Heart left ventricle (tissue), 16 donors: ENCODE data around the gene ZNF789. TPM values are rescaled to one million over a fixed set of nuclear protein-coding genes. Genes with fewer than 3 reads are reported as not detected.

Experiments
- ATAC-seq, 4 donors: fragments of 200-7000 bp; cut with Tn5 transposase; one replicate each; pipeline ENCODE4 v1.9.1; 2020 to 2022; ENCODE audit warnings: moderate library complexity in 4 of 4, mild to moderate bottlenecking in 3 of 4, moderate number of reproducible peaks in 1 of 4
- DNase-seq, 5 donors: peaks; one replicate each; pipeline ENCODE4 v3.0.0-alpha.2; 2020
- H3K27ac ChIP-seq, 12 donors: fragments of 200-600 bp; sonication (generic) in 4 of 12; one replicate each; pipeline versions ENCODE4 v1.5.0 to v1.8.0; 2016 to 2022; ENCODE audit warnings: mild to moderate bottlenecking in 2 of 12
- H3K27me3 ChIP-seq, 9 donors: fragments of 200-600 bp; sonication (generic) in 2 of 9; one replicate each; pipeline versions ENCODE4 v1.5.1 to v1.8.0; 2016 to 2022; ENCODE audit warnings: mild to moderate bottlenecking in 3 of 9
- H3K36me3 ChIP-seq, 9 donors: fragments of 200-600 bp; sonication (generic) in 2 of 9; one replicate each; pipeline versions ENCODE4 v1.5.0 to v1.8.0; 2018 to 2022; ENCODE audit warnings: mild to moderate bottlenecking in 2 of 9
- H3K4me1 ChIP-seq, 12 donors: fragments of 200-600 bp; sonication (generic) in 4 of 12; one replicate each; pipeline versions ENCODE4 v1.5.0 to v1.8.0; 2016 to 2022; ENCODE audit warnings: mild to moderate bottlenecking in 3 of 12
- H3K4me3 ChIP-seq, 12 donors: fragments of 200-600 bp; sonication (generic) in 4 of 12; one replicate each; pipeline versions ENCODE4 v1.5.0 to v1.8.0; 2017 to 2022; ENCODE audit warnings: mild to moderate bottlenecking in 9 of 12, moderate library complexity in 4 of 12
- H3K9me3 ChIP-seq, 12 donors: fragments of 200-600 bp; sonication (generic) in 4 of 12; one replicate each; pipeline versions ENCODE4 v1.5.0 to v1.8.0; 2016 to 2022; ENCODE audit warnings: mild to moderate bottlenecking in 1 of 12
- CTCF ChIP-seq, 12 donors: fragments of 200-600 bp; sonication (generic) in 4 of 12; IDR thresholded peaks; one replicate each; pipeline versions ENCODE4 v1.5.0 to v1.8.0; 2018 to 2022; ENCODE audit warnings: antibody characterized with exemption in 12 of 12, mild to moderate bottlenecking in 5 of 12
- POLR2A ChIP-seq, 2 donors: fragments of 450-650 bp; IDR thresholded peaks; one replicate each; pipeline ENCODE4 v1.6.1; 2017; ENCODE audit warnings: antibody characterized with exemption in 2 of 2, mild to moderate bottlenecking in 2 of 2, moderate library complexity in 2 of 2
- WGBS, 4 donors: extraction: QIAGEN DNeasy Blood & Tissue Kit in 2 of 4; methylation state at CpG; one replicate each; pipeline versions ENCODE4 v1.1.5 to v1.1.7; 2013 to 2018; 5-methylcytosine and 5-hydroxymethylcytosine counted together
- intact Hi-C, 10 donors: fragments of 100-400 bp; cut with DNase I; formaldehyde crosslinking; loops; one replicate each; pipeline versions ENCODE4 v1.11.1 to v1.14.2; 2022
- polyA plus RNA-seq, 2 donors: library from polyadenylated mRNA; stranded (reverse); fragments of 200-250 nt; gene quantifications; one replicate each; pipeline ENCODE4 v1.2.3, GENCODE V29; 2013
- total RNA-seq, 9 donors: library from RNA; depleted of rRNA in 2 of 9; stranded (reverse); fragments of >200 nt in 2 of 9; fragmentation: NEBNext Ultra II Directional in 3 of 9; extraction: Animal tissue kit (Norgen Biotek cat#: 25700) in 3 of 9; gene quantifications; one replicate each; pipeline versions ENCODE4 v1.1.0 to v1.2.4, GENCODE V29; 2016 to 2023
- donor health status: ischemic (EF 13 %, LVEDD 7.1; RV severe dilation, severe dysfunction).
- donor health status: healthy with polysubstance abuse.
- donor health status: DM: no; HTN: yes; CAD: no.
- donor health status: DM: no; HTN: no; CAD: no.
- donor health status: ischemic (EF 25% LVEDD 6.9; RV normal size, moderate dysfunction).
- donor health status: ischemic (EF 25% LVEDD 5.7; RV mildly dilated, moderate dysfunction).
- donor health status: healthy.
- donor health status: DM: yes; HTN: yes; CAD: no.
- donor health status: ischemic (EF 35%, LVEDD 5.7; RV mildly dilated, moderate dysfunction).
- donor health status: nonischemic (EF 11% LVEDD 7.7; RV severe dilation, severe dysfunction).
- donor health status: DM: yes; HTN: yes; CAD: no.
- donor health status: PGD.
- donor health status: ischemic (EF 29% LVEDD 5.4; RV normal size, mild dysfunction).
- donor health status: nonischemic (EF 23%, LVEDD 6.1; RV moderate dilation, normal function).

The ZNF789 gene
- total and polyA plus RNA-seq, 11 donors: 2.1 to 5.2 (median 3.3) TPM

GRCh38 chr7:99448855-99449254 is 23.8 kb upstream of the ZNF789 start:
- Histone ChIP-seq H3K27me3 (no peaks in the 10 kb centered on the region), H3K9me3 (no peaks in the 10 kb centered on the region), H3K4me1 (peaks cover 0 to 24% (median 8%) of the 10 kb centered on the region in 12 donors), H3K4me3 (no peak overlapping the region), H3K27ac (no peak overlapping the region), H3K36me3 (peaks cover 0 to 99% (median 92%) of the 10 kb centered on the region in 9 donors)
- TF ChIP-seq CTCF (IDR thresholded peaks at IDR 0.05): no peak
- TF ChIP-seq POLR2A (IDR thresholded peaks at IDR 0.05): no peak
- DNase-seq (no peak), ATAC-seq (no peak)
- 87 to 96% (median 92%) methylated on average over 9 to 10 of the region's 10 CpGs for WGBS, 4 donors
- intact Hi-C loops: no loop called here

GRCh38 chr7:99449326-99449725 is 23.4 kb upstream of the ZNF789 start:
- WGBS, 4 donors: 90 to 97% (median 92%) methylated on average over 5 of the region's 5 CpGs
- no peaks in the 10 kb centered on the region for H3K9me3 ChIP-seq
- TF ChIP-seq POLR2A (IDR thresholded peaks at IDR 0.05) (no peak), CTCF (IDR thresholded peaks at IDR 0.05) (no peak)
- no peaks in the 10 kb centered on the region for H3K27me3 ChIP-seq
- peaks cover 0 to 99% (median 95%) of the 10 kb centered on the region in 9 donors for H3K36me3 ChIP-seq
- DNase-seq (no peak), ATAC-seq (no peak)
- no peak overlapping the region for H3K27ac ChIP-seq
- peaks cover 0 to 24% (median 8%) of the 10 kb centered on the region in 12 donors for H3K4me1 ChIP-seq
- intact Hi-C loops: no loop called here
- no peak overlapping the region for H3K4me3 ChIP-seq

- Histone ChIP-seq H3K27me3 (no peaks in the 10 kb centered on the region), H3K4me1 (peaks cover 0 to 24% (median 8%) of the 10 kb centered on the region in 12 donors), H3K27ac (peak overlapping the region in 7 of 12 donors; percentile 4 to 64 (median 49)), H3K9me3 (no peaks in the 10 kb centered on the region), H3K36me3 (peaks cover 4 to 100% (median 95%) of the 10 kb centered on the region in 9 donors), H3K4me3 (no peak overlapping the region)
- ATAC-seq (peak; percentile 74 to 80 (median 76)), DNase-seq (peak in 3 of 5 donors; percentile 49 to 71 (median 60))
- TF ChIP-seq CTCF (IDR thresholded peaks at IDR 0.05): no peak
- no peak for TF ChIP-seq POLR2A (IDR thresholded peaks at IDR 0.05)
- intact Hi-C loops: no loop called here
- WGBS, 4 donors: 52 to 84% (median 68%) methylated on average over 5 to 8 of the region's 8 CpGs
These were observed 20.8 kb upstream of the ZNF789 start for GRCh38 chr7:99451936-99452335.

- Histone ChIP-seq H3K36me3 (peaks cover 4 to 100% (median 95%) of the 10 kb centered on the region in 9 donors), H3K27me3 (no peaks in the 10 kb centered on the region), H3K9me3 (no peaks in the 10 kb centered on the region), H3K4me1 (peaks cover 0 to 24% (median 8%) of the 10 kb centered on the region in 12 donors), H3K4me3 (no peak overlapping the region), H3K27ac (peak overlapping the region in 6 of 12 donors; percentile 25 to 64 (median 46))
- intact Hi-C loops: no loop called here
- no peak for TF ChIP-seq POLR2A (IDR thresholded peaks at IDR 0.05)
- TF ChIP-seq CTCF (IDR thresholded peaks at IDR 0.05): no peak
- peak in 3 of 4 donors; percentile 1 to 8 (median 5) for ATAC-seq
- no peak for DNase-seq
- WGBS, 4 donors: 70 to 91% (median 80%) methylated on average over 4 to 13 of the region's 13 CpGs
These were observed 20.1 kb upstream of the ZNF789 start for GRCh38 chr7:99452541-99452940.
